ENCODE measurements around the gene FAM13A. TPM values are rescaled to one million over a fixed set of nuclear protein-coding genes. Genes with fewer than 3 reads are reported as not detected.

The FAM13A gene
- total RNA-seq, 1 donor from 2014 or later: 29.5 TPM

- H3K27me3 Mint-ChIP-seq: no peaks in the 10 kb centered on the region
- TF ChIP-seq CTCF (IDR thresholded peaks at IDR 0.05; ENCODE audit: unreplicated experiment): no peak
- peak overlapping the region; percentile 38 for H3K27ac Mint-ChIP-seq
- peak overlapping the region; percentile 80 for H3K4me3 Mint-ChIP-seq (ENCODE audit: low read depth)
- peaks cover 36% of the 10 kb centered on the region for H3K4me1 Mint-ChIP-seq (ENCODE audit: low read depth)
- H3K36me3 Mint-ChIP-seq (ENCODE audit: insufficient read depth): peaks cover 5% of the 10 kb centered on the region
- DNase-seq (ENCODE audit: low spot score, unreplicated experiment): no peak
- H3K9me3 Mint-ChIP-seq (ENCODE audit: low read depth): peaks cover 10% of the 10 kb centered on the region
Measured at GRCh38 chr4:89055157-89056080, 1.6 kb downstream of the FAM13A start.

GRCh38 chr4:89054627-89055026, 2.4 kb downstream of the FAM13A start:
- Mint-ChIP-seq H3K27me3 (no peaks in the 10 kb centered on the region), H3K9me3 (ENCODE audit: low read depth) (peaks cover 9% of the 10 kb centered on the region), H3K4me3 (ENCODE audit: low read depth) (peak overlapping the region; percentile 80), H3K27ac (peak overlapping the region; percentile 25), H3K4me1 (ENCODE audit: low read depth) (peaks cover 36% of the 10 kb centered on the region), H3K36me3 (ENCODE audit: insufficient read depth) (peaks cover 5% of the 10 kb centered on the region)
- no peak for DNase-seq (ENCODE audit: low spot score, unreplicated experiment)
- TF ChIP-seq CTCF (IDR thresholded peaks at IDR 0.05; ENCODE audit: unreplicated experiment): no peak

GRCh38 chr4:89049853-89050252, 7.1 kb downstream of the FAM13A start:
- H3K4me1 Mint-ChIP-seq (ENCODE audit: low read depth): peaks cover 12% of the 10 kb centered on the region
- H3K27ac Mint-ChIP-seq: no peak overlapping the region
- H3K4me3 Mint-ChIP-seq (ENCODE audit: low read depth): no peak overlapping the region
- peaks cover 5% of the 10 kb centered on the region for H3K9me3 Mint-ChIP-seq (ENCODE audit: low read depth)
- H3K27me3 Mint-ChIP-seq: no peaks in the 10 kb centered on the region
- no peak for TF ChIP-seq CTCF (IDR thresholded peaks at IDR 0.05; ENCODE audit: unreplicated experiment)
- DNase-seq (ENCODE audit: low spot score, unreplicated experiment): no peak
- peaks cover 5% of the 10 kb centered on the region for H3K36me3 Mint-ChIP-seq (ENCODE audit: insufficient read depth)

GRCh38 chr4:89048906-89049601, 7.9 kb downstream of the FAM13A start:
- no peak for TF ChIP-seq CTCF (IDR thresholded peaks at IDR 0.05; ENCODE audit: unreplicated experiment)
- DNase-seq (ENCODE audit: low spot score, unreplicated experiment): no peak
- Mint-ChIP-seq H3K27me3 (no peaks in the 10 kb centered on the region), H3K4me3 (ENCODE audit: low read depth) (no peak overlapping the region), H3K4me1 (ENCODE audit: low read depth) (peaks cover 7% of the 10 kb centered on the region), H3K27ac (no peak overlapping the region), H3K9me3 (ENCODE audit: low read depth) (peaks cover 9% of the 10 kb centered on the region), H3K36me3 (ENCODE audit: insufficient read depth) (peaks cover 5% of the 10 kb centered on the region)

GRCh38 chr4:89044147-89044900, 12.7 kb downstream of the FAM13A start:
- H3K4me3 Mint-ChIP-seq (ENCODE audit: low read depth): no peak overlapping the region
- TF ChIP-seq CTCF (IDR thresholded peaks at IDR 0.05; ENCODE audit: unreplicated experiment): no peak
- peaks cover 3% of the 10 kb centered on the region for H3K9me3 Mint-ChIP-seq (ENCODE audit: low read depth)
- no peak for DNase-seq (ENCODE audit: low spot score, unreplicated experiment)
- peaks cover 2% of the 10 kb centered on the region for H3K36me3 Mint-ChIP-seq (ENCODE audit: insufficient read depth)
- H3K27me3 Mint-ChIP-seq: no peaks in the 10 kb centered on the region
- H3K27ac Mint-ChIP-seq: no peak overlapping the region
- H3K4me1 Mint-ChIP-seq (ENCODE audit: low read depth): no peaks in the 10 kb centered on the region
